Panc1 (cell line): ENCODE results near the gene SLC7A6. TPM values are rescaled to one million over a fixed set of nuclear protein-coding genes. Genes with fewer than 3 reads are reported as not detected.

ENCODE experiments used
- ATAC-seq: fragments of 200-7000 bp; cut with Tn5 transposase; 2 replicates; pipeline ENCODE4 v1.9.1; 2020; ENCODE audit warnings: mild to moderate bottlenecking, moderate library complexity
- BruUV-seq: library from RNA; stranded (reverse); fragments of 400-500 nt; replicated peaks from 2 replicates; lab custom pipeline; 2021; lab: Mats Ljungman, UMichigan
- CTCF ChIA-PET: fragments of 300-600 bp; sonication (Branson Sonifier 250); formaldehyde crosslinking; loops from one replicate; lab custom pipeline; 2022; ENCODE audit warnings: antibody characterized with exemption; lab: Charles Lee
- POLR2A ChIA-PET: fragments of 300-600 bp; sonication (Branson Sonifier 250); formaldehyde crosslinking; loops from one replicate; lab custom pipeline; 2022; ENCODE audit warnings: antibody characterized with exemption; lab: Charles Lee
- DNase-seq: peaks from one replicate; pipeline ENCODE4 v3.0.0-alpha.2; 2010; ENCODE audit warnings: low read depth, low spot score
- H3K27ac ChIP-seq: 2 replicates; pipeline ENCODE4 v1.5.1; 2011; ENCODE audit warnings: mild to moderate bottlenecking, low read length, inconsistent platforms
- H3K27me3 ChIP-seq: fragments of 200-500 bp; sonication (Bioruptor generic); 2 replicates; pipeline ENCODE4 v1.6.0; 2014; ENCODE audit warnings: low read length, inconsistent platforms; ENCODE audit not compliant: control insufficient read depth, insufficient read depth
- H3K36me3 ChIP-seq: fragments of 200-500 bp; sonication (Bioruptor generic); 2 replicates; pipeline ENCODE4 v1.5.1; 2014; ENCODE audit warnings: inconsistent platforms, mild to moderate bottlenecking, low read length, moderate library complexity; ENCODE audit not compliant: control insufficient read depth, insufficient read depth
- H3K4me1 ChIP-seq: 2 replicates; pipeline ENCODE4 v1.5.1; 2011; ENCODE audit warnings: inconsistent platforms, mild to moderate bottlenecking, low read length, moderate library complexity; ENCODE audit not compliant: control insufficient read depth, insufficient read depth
- H3K4me3 ChIP-seq, 2 experiments: 2 replicates each; pipeline ENCODE4 v1.5.1; 2011 to 2012; ENCODE audit warnings: low read depth in 2 of 2, low read length in 2 of 2, mild to moderate bottlenecking in 2 of 2, inconsistent platforms in 1 of 2, moderate library complexity in 1 of 2
- H3K9me3 ChIP-seq: fragments of 200-500 bp; sonication (Bioruptor generic); 2 replicates; pipeline ENCODE4 v1.5.1; 2014; ENCODE audit warnings: low read depth, mild to moderate bottlenecking, inconsistent platforms, low read length, moderate library complexity; ENCODE audit not compliant: control insufficient read depth, insufficient read depth
- CTCF ChIP-seq: fragments of 450-650 bp; IDR thresholded peaks from 2 replicates; pipeline ENCODE4 v1.5.1; 2017; ENCODE audit warnings: mild to moderate bottlenecking
- POLR2AphosphoS5 ChIP-seq: IDR thresholded peaks from 2 replicates; pipeline ENCODE4 v1.6.1; 2012; ENCODE audit warnings: mild to moderate bottlenecking, low read depth, low read length, moderate library complexity
- REST ChIP-seq, 2 experiments: IDR thresholded peaks; 2 replicates each; pipeline ENCODE4 v1.6.1; 2011 to 2012; ENCODE audit warnings: low read depth in 2 of 2, control low read depth in 1 of 2, low read length in 1 of 2, mild to moderate bottlenecking in 1 of 2, moderate library complexity in 1 of 2; ENCODE audit not compliant: insufficient read depth in 1 of 2
- SIN3A ChIP-seq: IDR thresholded peaks from 2 replicates; pipeline ENCODE4 v1.6.1; 2012; ENCODE audit warnings: low read depth, mild to moderate bottlenecking, low read length, moderate library complexity, borderline replicate concordance; ENCODE audit not compliant: insufficient read depth
- TCF7L2 ChIP-seq: IDR thresholded peaks from 2 replicates; pipeline ENCODE4 v1.6.1; 2011; ENCODE audit warnings: mild to moderate bottlenecking, low read depth, low read length, inconsistent platforms
- in situ Hi-C: cut with HindIII; loops from 2 replicates; pipeline ENCODE4 v1.10.0; 2016; ENCODE audit warnings: low sequenced_read_pairs, low pct_unique_long_range_greater_than_20kb
- intact Hi-C: fragments of 100-400 bp; cut with micrococcal nuclease; formaldehyde crosslinking; loops from one replicate; pipeline ENCODE4 v1.10.0; 2022; ENCODE audit not compliant: unreplicated experiment
- total RNA-seq: library from RNA; stranded (reverse); gene quantifications from one replicate; pipeline ENCODE4 v1.2.1, GENCODE V29; 2021; ENCODE audit not compliant: unreplicated experiment

SLC7A6 gene
- total RNA-seq, 1 experiment from 2014 or later: 58.9 TPM

- Histone ChIP-seq H3K36me3 (peaks cover 10% of the 10 kb centered on the region), H3K4me3 (peak within 1 kb of the TSS; percentile 85 to 94), H3K27me3 (no peaks in the 10 kb centered on the region), H3K27ac (peak within 1 kb of the TSS; percentile 90), H3K4me1 (peaks cover 6% of the 10 kb centered on the region), H3K9me3 (no peaks in the 10 kb centered on the region)
- POLR2A ChIA-PET: interaction anchor here (1.0 kb wide), 1 partner anchor 11 kb away, joined by 4 read pairs; no protein-coding TSS in a partner anchor
- ATAC-seq (peak; percentile 100), DNase-seq (no peak)
- TF ChIP-seq POLR2AphosphoS5 (peak; percentile 85), TCF7L2 (no peak), SIN3A (peak; percentile 90; the same call in 1 of the 2 replicates), REST (IDR thresholded peaks at IDR 0.05; ENCODE audit: insufficient read depth in 1 of 2, low read depth in 2 of 2, low read length in 1 of 2) (0 out of 4 replicates have a peak, but pooled peaks of 1 of the 2 experiments have one; percentile 10), CTCF (no peak)
- intact Hi-C loops (no loop called here), in situ Hi-C loops (no loop called here)
- BruUV-seq: no TSS peak
- CTCF ChIA-PET: interaction anchor here (0.6 kb wide), 1 partner anchor 36 kb away, joined by 3 read pairs; no protein-coding TSS in a partner anchor
Measured at GRCh38 chr16:68310774-68311511, 46.6 kb downstream of the SLC7A6 start, which contains the start of the genes PRMT7 and SLC7A6OS. TSS of gene PRMT7 (plus strand) at chr16:68311019. CDS start at chr16:68315980, 4,961 bp downstream. TSS of gene SLC7A6OS (minus strand) at chr16:68310946. CDS start at chr16:68310926, 20 bp downstream.

- DNase-seq (no peak), ATAC-seq (no peak)
- BruUV-seq: no TSS peak
- Histone ChIP-seq H3K27me3 (no peaks in the 10 kb centered on the region), H3K4me3 (no peak overlapping the region), H3K9me3 (no peaks in the 10 kb centered on the region), H3K36me3 (peaks cover 4% of the 10 kb centered on the region; the same call in 1 of the 2 replicates), H3K27ac (no peak overlapping the region), H3K4me1 (peaks cover 6% of the 10 kb centered on the region)
- in situ Hi-C loops: no loop called here
- no peak for TF ChIP-seq CTCF
- no peak for TF ChIP-seq POLR2AphosphoS5
- no peak for TF ChIP-seq REST (IDR thresholded peaks at IDR 0.05; ENCODE audit: insufficient read depth in 1 of 2, low read depth in 2 of 2, low read length in 1 of 2)
- no peak for TF ChIP-seq SIN3A
- no peak for TF ChIP-seq TCF7L2
- ChIA-PET CTCF (no interaction called here), POLR2A (no interaction called here)
- intact Hi-C loops: no loop called here
Measured at GRCh38 chr16:68313116-68313515, 48.8 kb downstream of the SLC7A6 start.
